Mesothelial cell of epicardium (in vitro differentiated cells): ENCODE measurements around the gene QRICH2. TPM values are rescaled to one million over a fixed set of nuclear protein-coding genes. Genes with fewer than 3 reads are reported as not detected.
"Not testable (repeated sequence)": the region's sequence is repeated elsewhere in the genome, so short reads cannot be mapped to it uniquely, and the experiment has no call there.

Experiments
- DNase-seq, 2 experiments: peaks; one replicate each; pipeline ENCODE4 v3.0.0; 2021; ENCODE audit warnings: low spot score in 2 of 2; ENCODE audit not compliant: unreplicated experiment in 2 of 2
- H3K27ac Mint-ChIP-seq: 2 replicates; pipeline ENCODE4 v1.8.0; 2021; ENCODE audit warnings: mixed read lengths
- H3K27me3 Mint-ChIP-seq: 2 replicates; pipeline ENCODE4 v1.8.0; 2021; ENCODE audit warnings: low read depth, mixed read lengths
- H3K36me3 Mint-ChIP-seq: 2 replicates; pipeline ENCODE4 v1.8.0; 2021; ENCODE audit warnings: mixed read lengths
- H3K4me1 Mint-ChIP-seq: 2 replicates; pipeline ENCODE4 v1.8.0; 2021; ENCODE audit warnings: mixed read lengths
- H3K4me3 Mint-ChIP-seq: 2 replicates; pipeline ENCODE4 v1.8.0; 2021; ENCODE audit warnings: mild to moderate bottlenecking, moderate library complexity, mixed read lengths
- H3K9me3 Mint-ChIP-seq: 2 replicates; pipeline ENCODE4 v1.8.0; 2021; ENCODE audit warnings: mixed read lengths
- total RNA-seq: library from RNA; stranded (reverse); gene quantifications from 3 replicates; pipeline ENCODE4 v1.2.1, GENCODE V29; 2021
- TF ChIP-seq, protein P1 (sequence below): fragments of 200-600 bp; sonication (generic); IDR thresholded peaks from one replicate; pipeline ENCODE4 v1.5.0; 2021; ENCODE audit warnings: antibody characterized with exemption; ENCODE audit not compliant: unreplicated experiment

Gene QRICH2
- total RNA-seq, 1 donor from 2014 or later = 7.2 TPM

DNA sequence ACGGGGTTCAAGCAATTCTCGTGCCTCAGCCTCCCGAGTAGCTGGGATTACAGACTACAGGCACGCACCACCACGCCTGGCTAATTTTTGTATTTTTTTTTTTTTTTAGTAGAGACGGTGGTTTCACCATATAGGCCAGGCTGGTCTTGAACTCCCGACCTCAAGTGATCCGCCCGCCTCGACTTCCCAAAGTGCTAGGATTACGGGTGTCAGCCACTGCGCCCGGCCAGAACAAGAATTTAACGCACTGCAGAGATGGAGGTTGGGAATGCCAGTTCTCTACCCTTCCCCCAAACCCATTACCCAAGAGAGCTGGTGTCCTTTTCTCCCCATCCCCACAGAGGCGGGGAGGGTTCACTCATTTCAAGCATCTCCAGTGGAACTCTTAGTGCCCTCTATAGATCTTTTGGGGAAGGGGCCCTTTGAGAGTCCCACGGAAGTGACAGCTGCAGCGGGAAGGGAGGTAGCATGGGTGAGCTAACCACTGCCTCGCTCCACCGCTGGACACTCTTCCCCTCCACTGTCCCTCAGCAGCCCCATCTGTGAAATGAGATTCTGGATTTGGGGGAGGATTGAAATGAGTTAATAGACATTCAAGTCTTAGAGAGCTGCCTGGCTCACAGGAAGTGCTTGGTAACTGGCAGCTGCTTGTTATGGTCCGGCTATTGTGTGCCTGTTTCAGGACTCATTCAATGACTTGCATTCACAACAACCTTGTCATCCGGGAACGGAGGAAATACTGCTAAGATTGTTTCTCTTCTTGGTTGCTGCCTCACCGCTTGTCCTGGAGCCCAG lies 46.5 kb downstream of the QRICH2 start:
- H3K4me3 Mint-ChIP-seq = no peak overlapping the region

GRCh38 chr17:76260669-76261068 lies 47.4 kb downstream of the QRICH2 start:
- no peak for DNase-seq
- Mint-ChIP-seq H3K4me3 (no peak overlapping the region), H3K27me3 (no peaks in the 10 kb centered on the region), H3K9me3 (peaks cover 3% of the 10 kb centered on the region), H3K27ac (no peak overlapping the region), H3K36me3 (no peaks in the 10 kb centered on the region), H3K4me1 (peaks cover 26% of the 10 kb centered on the region)
- TF ChIP-seq, protein P1, sequence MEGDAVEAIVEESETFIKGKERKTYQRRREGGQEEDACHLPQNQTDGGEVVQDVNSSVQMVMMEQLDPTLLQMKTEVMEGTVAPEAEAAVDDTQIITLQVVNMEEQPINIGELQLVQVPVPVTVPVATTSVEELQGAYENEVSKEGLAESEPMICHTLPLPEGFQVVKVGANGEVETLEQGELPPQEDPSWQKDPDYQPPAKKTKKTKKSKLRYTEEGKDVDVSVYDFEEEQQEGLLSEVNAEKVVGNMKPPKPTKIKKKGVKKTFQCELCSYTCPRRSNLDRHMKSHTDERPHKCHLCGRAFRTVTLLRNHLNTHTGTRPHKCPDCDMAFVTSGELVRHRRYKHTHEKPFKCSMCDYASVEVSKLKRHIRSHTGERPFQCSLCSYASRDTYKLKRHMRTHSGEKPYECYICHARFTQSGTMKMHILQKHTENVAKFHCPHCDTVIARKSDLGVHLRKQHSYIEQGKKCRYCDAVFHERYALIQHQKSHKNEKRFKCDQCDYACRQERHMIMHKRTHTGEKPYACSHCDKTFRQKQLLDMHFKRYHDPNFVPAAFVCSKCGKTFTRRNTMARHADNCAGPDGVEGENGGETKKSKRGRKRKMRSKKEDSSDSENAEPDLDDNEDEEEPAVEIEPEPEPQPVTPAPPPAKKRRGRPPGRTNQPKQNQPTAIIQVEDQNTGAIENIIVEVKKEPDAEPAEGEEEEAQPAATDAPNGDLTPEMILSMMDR = no peak

More for the DNA sequence above, 46.5 kb downstream of the QRICH2 start:
- no peaks in the 10 kb centered on the region for H3K36me3 Mint-ChIP-seq
- no peak for DNase-seq
- TF ChIP-seq, protein P1 = no peak
- peaks cover 27% of the 10 kb centered on the region for H3K4me1 Mint-ChIP-seq
- no peak overlapping the region for H3K27ac Mint-ChIP-seq
- no peaks in the 10 kb centered on the region for H3K27me3 Mint-ChIP-seq
- peaks cover 3% of the 10 kb centered on the region for H3K9me3 Mint-ChIP-seq

- no peaks in the 10 kb centered on the region for H3K27me3 Mint-ChIP-seq
- H3K4me3 Mint-ChIP-seq = no peak overlapping the region
- H3K9me3 Mint-ChIP-seq = peaks cover 3% of the 10 kb centered on the region
- DNase-seq = no peak
- H3K27ac Mint-ChIP-seq = no peak overlapping the region
- no peaks in the 10 kb centered on the region for H3K36me3 Mint-ChIP-seq
- TF ChIP-seq, protein P1 = no peak
- peaks cover 26% of the 10 kb centered on the region for H3K4me1 Mint-ChIP-seq
Measured at GRCh38 chr17:76260220-76260619, 47.9 kb downstream of the QRICH2 start.

GRCh38 chr17:76256430-76257050 lies 51.5 kb downstream of the QRICH2 start:
- H3K4me3 Mint-ChIP-seq, H3K27me3 Mint-ChIP-seq, DNase-seq, H3K36me3 Mint-ChIP-seq, H3K9me3 Mint-ChIP-seq, H3K27ac Mint-ChIP-seq: not testable (repeated sequence)
- H3K4me1 Mint-ChIP-seq = peaks cover 15% of the 10 kb centered on the region

GRCh38 chr17:76255801-76256429 lies 52.2 kb downstream of the QRICH2 start:
- no peak for DNase-seq
- Mint-ChIP-seq H3K9me3 (peaks cover 3% of the 10 kb centered on the region), H3K4me1 (peaks cover 15% of the 10 kb centered on the region), H3K27ac (no peak overlapping the region), H3K36me3 (no peaks in the 10 kb centered on the region), H3K27me3 (no peaks in the 10 kb centered on the region), H3K4me3 (no peak overlapping the region)
- TF ChIP-seq, protein P1 = no peak

GRCh38 chr17:76254275-76254674 lies 53.8 kb downstream of the QRICH2 start:
- H3K4me3 Mint-ChIP-seq = no peak overlapping the region
- TF ChIP-seq, protein P1 = no peak
- no peaks in the 10 kb centered on the region for H3K36me3 Mint-ChIP-seq
- DNase-seq = no peak
- H3K27me3 Mint-ChIP-seq = no peaks in the 10 kb centered on the region
- H3K27ac Mint-ChIP-seq = no peak overlapping the region
- peaks cover 3% of the 10 kb centered on the region for H3K9me3 Mint-ChIP-seq
- H3K4me1 Mint-ChIP-seq = peaks cover 11% of the 10 kb centered on the region
